Ishikawa (cell line): ENCODE results near the gene PDE2A.
A peak's percentile ranks its signal among the peaks of the same experiment; 100 is the strongest.

Source experiments
- CEBPB ChIP-seq: IDR thresholded peaks from 2 replicates; pipeline ENCODE4 v1.6.1; 2012
- CREB1 ChIP-seq: IDR thresholded peaks from 2 replicates; pipeline ENCODE4 v1.6.1; 2012; ENCODE audit warnings: low read depth
- EGR1 ChIP-seq: IDR thresholded peaks from 2 replicates; pipeline ENCODE4 v1.6.1; 2012
- EP300 ChIP-seq: IDR thresholded peaks from 2 replicates; pipeline ENCODE4 v1.6.1; 2012; ENCODE audit warnings: borderline replicate concordance
- FOXM1 ChIP-seq: IDR thresholded peaks from 2 replicates; pipeline ENCODE4 v1.6.1; 2012; ENCODE audit warnings: low read depth, borderline replicate concordance
- MAX ChIP-seq: IDR thresholded peaks from 2 replicates; pipeline ENCODE4 v1.6.1; 2012
- NFIC ChIP-seq: IDR thresholded peaks from 2 replicates; pipeline ENCODE4 v1.6.1; 2012
- RAD21 ChIP-seq: IDR thresholded peaks from 2 replicates; pipeline ENCODE4 v1.6.1; 2012; ENCODE audit warnings: low read depth
- REST ChIP-seq: IDR thresholded peaks from 2 replicates; pipeline ENCODE4 v1.6.1; 2012; ENCODE audit warnings: low read depth, mild to moderate bottlenecking
- TAF1 ChIP-seq: IDR thresholded peaks from 2 replicates; pipeline ENCODE4 v1.6.1; 2012; ENCODE audit warnings: low read depth, mild to moderate bottlenecking
- TCF12 ChIP-seq: IDR thresholded peaks from 2 replicates; pipeline ENCODE4 v1.6.1; 2012; ENCODE audit warnings: low read depth
- TEAD4 ChIP-seq: IDR thresholded peaks from 2 replicates; pipeline ENCODE4 v1.6.1; 2012
- USF1 ChIP-seq: IDR thresholded peaks from 2 replicates; pipeline ENCODE4 v1.6.1; 2012
- YY1 ChIP-seq: IDR thresholded peaks from 2 replicates; pipeline ENCODE4 v1.6.1; 2012; ENCODE audit warnings: low read depth
- ZBTB7A ChIP-seq: IDR thresholded peaks from 2 replicates; pipeline ENCODE4 v1.6.1; 2012; ENCODE audit warnings: low read depth

The PDE2A gene

GRCh38 chr11:72614381-72614780 is 59.8 kb downstream of the PDE2A start:
- no peak for TF ChIP-seq CREB1
- no peak for TF ChIP-seq ZBTB7A
- no peak for TF ChIP-seq EP300
- no peak for TF ChIP-seq EGR1
- no peak for TF ChIP-seq USF1
- TF ChIP-seq RAD21 = no peak
- TF ChIP-seq CEBPB = no peak
- TF ChIP-seq YY1 = no peak
- TF ChIP-seq FOXM1 = no peak
- no peak for TF ChIP-seq TCF12
- TF ChIP-seq MAX = no peak
- TF ChIP-seq TAF1 = no peak
- TF ChIP-seq REST = no peak
- no peak for TF ChIP-seq TEAD4

GRCh38 chr11:72613977-72614376 is 60.2 kb downstream of the PDE2A start:
- TF ChIP-seq CREB1 = no peak
- TF ChIP-seq TCF12 = no peak
- TF ChIP-seq CEBPB = no peak
- TF ChIP-seq EP300 = no peak
- no peak for TF ChIP-seq RAD21
- TF ChIP-seq YY1 = no peak
- TF ChIP-seq ZBTB7A = no peak
- no peak for TF ChIP-seq TAF1
- no peak for TF ChIP-seq EGR1
- no peak for TF ChIP-seq NFIC

- TF ChIP-seq TEAD4 (no peak), USF1 (no peak), CEBPB (no peak), FOXM1 (no peak), CREB1 (no peak), NFIC (no peak), REST (no peak), TCF12 (no peak), MAX (no peak), RAD21 (no peak), EGR1 (no peak), TAF1 (no peak), EP300 (no peak)
Measured at GRCh38 chr11:72613450-72613849, 60.8 kb downstream of the PDE2A start.

GRCh38 chr11:72609476-72609875 is 64.7 kb downstream of the PDE2A start:
- TF ChIP-seq YY1 (no peak), ZBTB7A (no peak), RAD21 (no peak)

GRCh38 chr11:72609045-72609444 is 65.2 kb downstream of the PDE2A start:
- TF ChIP-seq TEAD4 (no peak), ZBTB7A (no peak), RAD21 (peak; percentile 29), EP300 (no peak), CREB1 (no peak), MAX (no peak)

- no peak for TF ChIP-seq REST
- no peak for TF ChIP-seq NFIC
- no peak for TF ChIP-seq USF1
- no peak for TF ChIP-seq FOXM1
- no peak for TF ChIP-seq TEAD4
- no peak for TF ChIP-seq TAF1
- TF ChIP-seq CREB1 = no peak
- TF ChIP-seq EP300 = no peak
- TF ChIP-seq RAD21 = no peak
- TF ChIP-seq TCF12 = no peak
Measured at GRCh38 chr11:72607496-72607895, 66.7 kb downstream of the PDE2A start.
